Activated naive CD4-positive, alpha-beta T cell treated with anti-CD3 and anti-CD28 coated beads for 36 hours (primary cell): ENCODE measurements around the gene PCDHB15. TPM values are rescaled to one million over a fixed set of nuclear protein-coding genes. Genes with fewer than 3 reads are reported as not detected.
"Not testable (repeated sequence)": the region's sequence is repeated elsewhere in the genome, so short reads cannot be mapped to it uniquely, and the experiment has no call there.

Experiments
- CTCF ChIA-PET: fragments of 350-600 bp; sonication (Branson Sonifier 250); formaldehyde crosslinking; loops from one replicate; lab custom pipeline; 2021; ENCODE audit warnings: antibody characterized with exemption; lab: Charles Lee
- DNase-seq: peaks from one replicate; pipeline ENCODE4 v3.0.0-alpha.2; 2020
- H3K27ac Mint-ChIP-seq: one replicate; pipeline ENCODE4 v1.8.0; 2021; ENCODE audit warnings: mild to moderate bottlenecking, mixed read lengths
- H3K27me3 Mint-ChIP-seq: one replicate; pipeline ENCODE4 v1.8.0; 2021; ENCODE audit warnings: low read depth, mixed read lengths
- H3K36me3 Mint-ChIP-seq: one replicate; pipeline ENCODE4 v1.8.0; 2021; ENCODE audit warnings: low read depth, mixed read lengths
- H3K4me1 Mint-ChIP-seq: one replicate; pipeline ENCODE4 v1.8.0; 2021; ENCODE audit warnings: low read depth, mixed read lengths
- H3K4me3 Mint-ChIP-seq: one replicate; pipeline ENCODE4 v1.8.0; 2021; ENCODE audit warnings: mild to moderate bottlenecking, moderate library complexity, mixed read lengths
- H3K9me3 Mint-ChIP-seq: one replicate; pipeline ENCODE4 v1.8.0; 2021; ENCODE audit warnings: mixed read lengths
- intact Hi-C: fragments of 100-400 bp; cut with micrococcal nuclease; formaldehyde crosslinking; loops from one replicate; pipeline ENCODE4 v1.15.1; 2023
- total RNA-seq, 2 experiments: library from RNA; stranded (reverse); gene quantifications; one replicate each; pipeline ENCODE4 v1.2.3, GENCODE V29; 2021

The PCDHB15 gene
- total RNA-seq, 2 experiments from 2014 or later = not detected

- DNase-seq, CTCF ChIA-PET, H3K27ac Mint-ChIP-seq, H3K4me3 Mint-ChIP-seq, H3K4me1 Mint-ChIP-seq: not testable (repeated sequence)
- intact Hi-C loops = loop anchor here (10.0 kb wide), 1 partner anchor 159 kb away; the partner anchor contains the start of genes PCDHGA6 and PCDHGB3
- Mint-ChIP-seq H3K27me3 (peaks cover 50% of the 10 kb centered on the region), H3K9me3 (peaks cover 29% of the 10 kb centered on the region), H3K36me3 (peaks cover 14% of the 10 kb centered on the region)
Measured at GRCh38 chr5:141216035-141216434, 29.2 kb upstream of the PCDHB15 start.

- H3K4me3 Mint-ChIP-seq = no peak within 1 kb of the TSS
- intact Hi-C loops = loop anchor here (10.0 kb wide), 1 partner anchor 332 kb away; no protein-coding TSS in a partner anchor
- peaks cover 10% of the 10 kb centered on the region for H3K36me3 Mint-ChIP-seq
- peaks cover 4% of the 10 kb centered on the region for H3K4me1 Mint-ChIP-seq
- H3K27ac Mint-ChIP-seq = no peak within 1 kb of the TSS
- peaks cover 18% of the 10 kb centered on the region for H3K9me3 Mint-ChIP-seq
- CTCF ChIA-PET = interaction anchor here (0.6 to 1.5 kb wide), 7 partner anchors 14 to 201 kb away, joined by 3 to 5 read pairs (median 4); partner anchors contain the start of gene SLC25A2
- DNase-seq = no peak
- peaks cover 56% of the 10 kb centered on the region for H3K27me3 Mint-ChIP-seq
Measured at GRCh38 chr5:141223112-141223783, 21.9 kb upstream of the PCDHB15 start, which contains the start of gene PCDHB14. TSS of gene PCDHB14 (plus strand) at chr5:141223343. CDS start at chr5:141223506, 163 bp downstream.

GRCh38 chr5:141224844-141225243, 20.4 kb upstream of the PCDHB15 start:
- H3K4me1 Mint-ChIP-seq, DNase-seq, H3K9me3 Mint-ChIP-seq, H3K27ac Mint-ChIP-seq, H3K4me3 Mint-ChIP-seq, CTCF ChIA-PET: not testable (repeated sequence)
- intact Hi-C loops = loop anchor here (10.0 kb wide), 1 partner anchor 330 kb away; no protein-coding TSS in a partner anchor
- H3K27me3 Mint-ChIP-seq = peaks cover 50% of the 10 kb centered on the region
- H3K36me3 Mint-ChIP-seq = peaks cover 10% of the 10 kb centered on the region

- H3K4me1 Mint-ChIP-seq, CTCF ChIA-PET, H3K27ac Mint-ChIP-seq, H3K4me3 Mint-ChIP-seq, DNase-seq, H3K9me3 Mint-ChIP-seq: not testable (repeated sequence)
- intact Hi-C loops = loop anchor here (10.0 kb wide), 1 partner anchor 329 kb away; no protein-coding TSS in a partner anchor
- Mint-ChIP-seq H3K27me3 (peaks cover 50% of the 10 kb centered on the region), H3K36me3 (peaks cover 10% of the 10 kb centered on the region)
Measured at GRCh38 chr5:141225421-141225820, 19.8 kb upstream of the PCDHB15 start.

GRCh38 chr5:141234109-141234667, 11.0 kb upstream of the PCDHB15 start:
- no peaks in the 10 kb centered on the region for H3K4me1 Mint-ChIP-seq
- H3K36me3 Mint-ChIP-seq = peaks cover 12% of the 10 kb centered on the region
- intact Hi-C loops = no loop called here
- DNase-seq = no peak
- H3K27ac Mint-ChIP-seq = no peak overlapping the region
- peaks cover 31% of the 10 kb centered on the region for H3K9me3 Mint-ChIP-seq
- CTCF ChIA-PET = interaction anchor here (1.1 kb wide), 1 partner anchor 11 kb away, joined by 4 read pairs; the partner anchor contains the start of gene PCDHB15
- H3K27me3 Mint-ChIP-seq = peaks cover 48% of the 10 kb centered on the region
- no peak overlapping the region for H3K4me3 Mint-ChIP-seq

- H3K4me1 Mint-ChIP-seq, H3K27ac Mint-ChIP-seq, DNase-seq, H3K4me3 Mint-ChIP-seq, intact Hi-C loops, CTCF ChIA-PET: not testable (repeated sequence)
- Mint-ChIP-seq H3K36me3 (peaks cover 22% of the 10 kb centered on the region), H3K9me3 (peaks cover 41% of the 10 kb centered on the region), H3K27me3 (peaks cover 64% of the 10 kb centered on the region)
Measured at GRCh38 chr5:141235922-141236321, 9.3 kb upstream of the PCDHB15 start.

GRCh38 chr5:141236516-141237313, 8.5 kb upstream of the PCDHB15 start:
- no peak overlapping the region for H3K27ac Mint-ChIP-seq
- no peak for DNase-seq
- H3K27me3 Mint-ChIP-seq = peaks cover 66% of the 10 kb centered on the region
- peaks cover 24% of the 10 kb centered on the region for H3K36me3 Mint-ChIP-seq
- intact Hi-C loops = no loop called here
- peaks cover 42% of the 10 kb centered on the region for H3K9me3 Mint-ChIP-seq
- CTCF ChIA-PET = interaction anchor here (0.6 to 1.2 kb wide), 3 partner anchors 13 to 135 kb away, joined by 3 to 4 read pairs (median 4); partner anchors contain the start of gene PCDHB14
- no peak overlapping the region for H3K4me3 Mint-ChIP-seq
- H3K4me1 Mint-ChIP-seq = no peaks in the 10 kb centered on the region

GRCh38 chr5:141241496-141241895, 3.7 kb upstream of the PCDHB15 start:
- CTCF ChIA-PET = no interaction called here
- DNase-seq = no peak
- H3K27me3 Mint-ChIP-seq = peaks cover 71% of the 10 kb centered on the region
- H3K27ac Mint-ChIP-seq = no peak overlapping the region
- peaks cover 47% of the 10 kb centered on the region for H3K9me3 Mint-ChIP-seq
- intact Hi-C loops = no loop called here
- peaks cover 40% of the 10 kb centered on the region for H3K36me3 Mint-ChIP-seq
- no peak overlapping the region for H3K4me3 Mint-ChIP-seq
- no peaks in the 10 kb centered on the region for H3K4me1 Mint-ChIP-seq

GRCh38 chr5:141246971-141247370, 1.8 kb downstream of the PCDHB15 start:
- intact Hi-C loops = not testable (repeated sequence)

GRCh38 chr5:141247434-141247833, 2.2 kb downstream of the PCDHB15 start:
- intact Hi-C loops = not testable (repeated sequence)

More at GRCh38 chr5:141246971-141247370, 1.8 kb downstream of the PCDHB15 start:
- H3K4me1 Mint-ChIP-seq, CTCF ChIA-PET, H3K27ac Mint-ChIP-seq, DNase-seq, H3K4me3 Mint-ChIP-seq: not testable (repeated sequence)
- Mint-ChIP-seq H3K9me3 (peaks cover 53% of the 10 kb centered on the region), H3K27me3 (peaks cover 36% of the 10 kb centered on the region), H3K36me3 (peaks cover 30% of the 10 kb centered on the region)

GRCh38 chr5:141250576-141250975, 5.4 kb downstream of the PCDHB15 start:
- no peak for DNase-seq
- peaks cover 57% of the 10 kb centered on the region for H3K9me3 Mint-ChIP-seq
- no peak overlapping the region for H3K27ac Mint-ChIP-seq
- CTCF ChIA-PET = interaction anchor here (0.6 kb wide), 1 partner anchor 979 kb away, joined by 5 read pairs; no protein-coding TSS in a partner anchor
- H3K27me3 Mint-ChIP-seq = peaks cover 7% of the 10 kb centered on the region
- no peaks in the 10 kb centered on the region for H3K4me1 Mint-ChIP-seq
- no peak overlapping the region for H3K4me3 Mint-ChIP-seq
- intact Hi-C loops = no loop called here
- peaks cover 15% of the 10 kb centered on the region for H3K36me3 Mint-ChIP-seq

More at GRCh38 chr5:141247434-141247833, 2.2 kb downstream of the PCDHB15 start:
- DNase-seq, H3K4me1 Mint-ChIP-seq, CTCF ChIA-PET, H3K27ac Mint-ChIP-seq, H3K4me3 Mint-ChIP-seq: not testable (repeated sequence)
- peaks cover 31% of the 10 kb centered on the region for H3K27me3 Mint-ChIP-seq
- peaks cover 27% of the 10 kb centered on the region for H3K36me3 Mint-ChIP-seq
- H3K9me3 Mint-ChIP-seq = peaks cover 55% of the 10 kb centered on the region

- Mint-ChIP-seq H3K9me3 (peaks cover 68% of the 10 kb centered on the region), H3K36me3 (peaks cover 34% of the 10 kb centered on the region), H3K4me3 (no peak overlapping the region), H3K27ac (no peak overlapping the region), H3K27me3 (no peaks in the 10 kb centered on the region), H3K4me1 (no peaks in the 10 kb centered on the region)
- no peak for DNase-seq
- intact Hi-C loops = no loop called here
- CTCF ChIA-PET = no interaction called here
Measured at GRCh38 chr5:141258464-141258863, 13.3 kb downstream of the PCDHB15 start.
